ENCODE results near the gene ITGB6.

ITGB6 gene

GRCh38 chr2:160199683-160200389, at the start of gene ITGB6:
TSS of gene ITGB6 (minus strand) at chr2:160200272. CDS start at chr2:160200063, 209 bp downstream.
- DNase-seq = no peak

GRCh38 chr2:160247296-160248035, 47.4 kb upstream of the ITGB6 start:
- no peak for DNase-seq

- no peak for DNase-seq
Observed at GRCh38 chr2:160246356-160246755, 46.3 kb upstream of the ITGB6 start.

GRCh38 chr2:160245614-160246155, 45.6 kb upstream of the ITGB6 start:
- DNase-seq = no peak

GRCh38 chr2:160242893-160243564, 43.0 kb upstream of the ITGB6 start:
- DNase-seq = no peak

- DNase-seq = no peak
Observed at GRCh38 chr2:160241251-160242137, 41.4 kb upstream of the ITGB6 start.

- no peak for DNase-seq
Observed at GRCh38 chr2:160239436-160239835, 39.4 kb upstream of the ITGB6 start.

- no peak for DNase-seq
Observed at GRCh38 chr2:160238392-160238791, 38.3 kb upstream of the ITGB6 start.

- no peak for DNase-seq
Observed at GRCh38 chr2:160232905-160233475, 32.9 kb upstream of the ITGB6 start.

GRCh38 chr2:160229591-160229990, 29.5 kb upstream of the ITGB6 start:
- DNase-seq = no peak

GRCh38 chr2:160228141-160228917, 28.3 kb upstream of the ITGB6 start:
- no peak for DNase-seq

- no peak for DNase-seq
Observed at GRCh38 chr2:160227293-160227915, 27.3 kb upstream of the ITGB6 start.

- no peak for DNase-seq
Observed at GRCh38 chr2:160226367-160226766, 26.3 kb upstream of the ITGB6 start.

GRCh38 chr2:160225722-160226121, 25.6 kb upstream of the ITGB6 start:
- DNase-seq = no peak

- no peak for DNase-seq
Observed at GRCh38 chr2:160224507-160224906, 24.4 kb upstream of the ITGB6 start.

- no peak for DNase-seq
Observed at GRCh38 chr2:160224060-160224459, 24.0 kb upstream of the ITGB6 start.

GRCh38 chr2:160223560-160223959, 23.5 kb upstream of the ITGB6 start:
- DNase-seq = no peak

GRCh38 chr2:160222546-160223283, 22.6 kb upstream of the ITGB6 start:
- no peak for DNase-seq

- no peak for DNase-seq
Observed at GRCh38 chr2:160221391-160222276, 21.6 kb upstream of the ITGB6 start.
